ENCODE measurements around the gene ATXN1.

Gene ATXN1

GRCh38 chr6:16718356-16718755 is 42.9 kb downstream of the ATXN1 start:
- H3K36me3 ChIP-seq (ENCODE audit: control insufficient read depth in 2 of 2, insufficient read depth in 1 of 2, low read length in 2 of 2): peaks cover 0 to 4% of the 10 kb centered on the region in 2 experiments; a peak in 1 of 3 replicates
- no peaks in the 10 kb centered on the region for H3K9me3 ChIP-seq (ENCODE audit: control insufficient read depth, insufficient read depth, low read depth, low read length)
- TF ChIP-seq ZNF138 (tag by site-specific recombination; IDR thresholded peaks at IDR 0.05; ENCODE audit: borderline replicate concordance): no peak
- 0 out of 2 replicates have a peak, but pooled peaks have one; percentile 21 for TF ChIP-seq ZNF600 (tag by site-specific recombination; IDR thresholded peaks at IDR 0.05)
- peaks cover 40% of the 10 kb centered on the region for H3K4me1 ChIP-seq (ENCODE audit: control insufficient read depth, insufficient read depth, low read length)
- H3K4me3 ChIP-seq (ENCODE audit: low read depth, low read length): no peak overlapping the region
- H3K27ac ChIP-seq (ENCODE audit: extremely low read depth, low read depth, low read length): no peak overlapping the region
- CTCF ChIA-PET: interaction anchor here (6.9 kb wide), 1 partner anchor 46 kb away, joined by 66 read pairs; the partner anchor contains the start of gene ATXN1
- POLR2A ChIA-PET: interaction anchor here (1.4 kb wide), 1 partner anchor 8 kb away, joined by 5 read pairs; no protein-coding TSS in a partner anchor

- CTCF ChIA-PET: no interaction called here
- POLR2A ChIA-PET: interaction anchor here (1.4 kb wide), 1 partner anchor 9 kb away, joined by 5 read pairs; no protein-coding TSS in a partner anchor
- 0 out of 2 replicates have a peak, but pooled peaks have one; percentile 4 for TF ChIP-seq ZNF10 (tag by site-specific recombination; IDR thresholded peaks at IDR 0.05)
- TF ChIP-seq ZNF398 (tag by site-specific recombination; IDR thresholded peaks at IDR 0.05): no peak
- no peak for TF ChIP-seq ZSCAN4 (tag by site-specific recombination; IDR thresholded peaks at IDR 0.05)
- TF ChIP-seq ZBTB17 (tag by site-specific recombination; IDR thresholded peaks at IDR 0.05): 0 out of 2 replicates have a peak, but pooled peaks have one; percentile 22
- no peak for TF ChIP-seq ZNF24 (tag by site-specific recombination; IDR thresholded peaks at IDR 0.05)
- TF ChIP-seq ZNF600 (tag by site-specific recombination; IDR thresholded peaks at IDR 0.05): peak; percentile 83
- TF ChIP-seq ZNF423 (tag by site-specific recombination; IDR thresholded peaks at IDR 0.05): no peak
- TF ChIP-seq BCL6B (tag by site-specific recombination; IDR thresholded peaks at IDR 0.05): no peak
- TF ChIP-seq ZNF146 (tag by site-specific recombination; IDR thresholded peaks at IDR 0.05): no peak
- no peak for TF ChIP-seq ZNF416 (tag by site-specific recombination; IDR thresholded peaks at IDR 0.05)
- no peak for TF ChIP-seq ZNF16 (tag by site-specific recombination; IDR thresholded peaks at IDR 0.05; ENCODE audit: low read depth)
Measured at GRCh38 chr6:16717275-16717942, 43.9 kb downstream of the ATXN1 start.

GRCh38 chr6:16716321-16716858 is 44.9 kb downstream of the ATXN1 start:
- ChIA-PET POLR2A (no interaction called here), CTCF (interaction anchor here (0.6 to 3.0 kb wide), 5 partner anchors 46 to 430 kb away, joined by 3 to 17 read pairs (median 4); partner anchors contain the start of gene ATXN1)
- peaks cover 40% of the 10 kb centered on the region for H3K4me1 ChIP-seq (ENCODE audit: control insufficient read depth, insufficient read depth, low read length)
- H3K36me3 ChIP-seq (ENCODE audit: control insufficient read depth in 2 of 2, insufficient read depth in 1 of 2, low read length in 2 of 2): peaks cover 0 to 4% of the 10 kb centered on the region in 2 experiments; a peak in 1 of 3 replicates
- H3K4me3 ChIP-seq (ENCODE audit: low read depth, low read length): no peak overlapping the region
- no peaks in the 10 kb centered on the region for H3K9me3 ChIP-seq (ENCODE audit: control insufficient read depth, insufficient read depth, low read depth, low read length)
- H3K27ac ChIP-seq (ENCODE audit: extremely low read depth, low read depth, low read length): no peak overlapping the region
- TF ChIP-seq ZNF248 (tag by site-specific recombination; IDR thresholded peaks at IDR 0.05) (no peak), ZEB2 (tag by site-specific recombination; IDR thresholded peaks at IDR 0.05) (no peak), ZNF280C (tag by site-specific recombination; IDR thresholded peaks at IDR 0.05) (no peak), ZNF223 (tag by site-specific recombination; IDR thresholded peaks at IDR 0.05) (no peak), ZBTB11 (tag by site-specific recombination; conservative IDR thresholded peaks at IDR 0.05; ENCODE audit: low read depth) (no peak), ZNF580 (tag by site-specific recombination; IDR thresholded peaks at IDR 0.05) (0 out of 2 replicates have a peak, but pooled peaks have one; percentile 24), SCRT2 (tag by site-specific recombination; IDR thresholded peaks at IDR 0.05) (no peak)

More at GRCh38 chr6:16717275-16717942, 43.9 kb downstream of the ATXN1 start:
- H3K4me3 ChIP-seq (ENCODE audit: low read depth, low read length): no peak overlapping the region
- H3K9me3 ChIP-seq (ENCODE audit: control insufficient read depth, insufficient read depth, low read depth, low read length): no peaks in the 10 kb centered on the region
- peaks cover 0 to 4% of the 10 kb centered on the region in 2 experiments; a peak in 1 of 3 replicates for H3K36me3 ChIP-seq (ENCODE audit: control insufficient read depth in 2 of 2, insufficient read depth in 1 of 2, low read length in 2 of 2)
- H3K27ac ChIP-seq (ENCODE audit: extremely low read depth, low read depth, low read length): no peak overlapping the region
- peaks cover 39% of the 10 kb centered on the region for H3K4me1 ChIP-seq (ENCODE audit: control insufficient read depth, insufficient read depth, low read length)
